H1 (cell line): ENCODE measurements around the gene ZWILCH. TPM values are rescaled to one million over a fixed set of nuclear protein-coding genes. Genes with fewer than 3 reads are reported as not detected.

Experiments used
- GTF2F1 ChIP-seq: IDR thresholded peaks from 2 replicates; pipeline ENCODE4 v1.6.1; 2012; ENCODE audit warnings: low read depth, low read length, improper control_type of control experiment, borderline replicate concordance
- JUN ChIP-seq: IDR thresholded peaks from 2 replicates; pipeline ENCODE4 v1.6.1; 2011; ENCODE audit warnings: low read depth, mild to moderate bottlenecking, improper control_type of control experiment, low read length
- POLR2AphosphoS5 ChIP-seq: IDR thresholded peaks from 2 replicates; pipeline ENCODE4 v1.6.1; 2011; ENCODE audit warnings: low read depth, low read length
- RFX5 ChIP-seq: IDR thresholded peaks from 2 replicates; pipeline ENCODE4 v1.6.1; 2011; ENCODE audit warnings: low read depth, low read length, improper control_type of control experiment, borderline replicate concordance
- RNF2 ChIP-seq: fragments of 200-900, 300-1000 bp; sonication (generic); IDR thresholded peaks from 2 replicates; pipeline ENCODE4 v1.7.1; 2016; ENCODE audit warnings: borderline replicate concordance, low read depth, mild to moderate bottlenecking, antibody characterized with exemption, low read length; ENCODE audit not compliant: poor library complexity, severe bottlenecking; ENCODE audit errors: missing control alignments
- polyA plus RNA-seq, 7 experiments: library from polyadenylated mRNA; depleted of rRNA in 3 of 7; stranded (reverse) in 5 of 7; unstranded in 2 of 7; fragments of >200 nt in 5 of 7; fragments of 200-250 nt in 2 of 7; gene quantifications; 1 replicate in 5 of 7; 2 replicates in 1 of 7; 4 replicates in 1 of 7; pipeline versions ENCODE4 v1.2.1 to v1.2.3, GENCODE V29; 2011 to 2013; ENCODE audit warnings: missing spikeins in 2 of 7, mixed read lengths in 2 of 7
- total RNA-seq: library from RNA; stranded (reverse); fragmentation: NEBNext Ultra II Directional; extraction: Animal tissue kit (Norgen Biotek cat#: 25700); gene quantifications from 2 replicates; pipeline ENCODE4 v1.2.1, GENCODE V29; 2021

ZWILCH gene
- total and polyA plus RNA-seq, 2 of the 8 experiments (the other 6 are each of a cell fraction or from before 2014, with no cell fraction given) = 18.1 to 61.5 TPM

- TF ChIP-seq RNF2 (no peak), JUN (no peak), POLR2AphosphoS5 (no peak), GTF2F1 (no peak), RFX5 (no peak)
These were observed 64.5 kb downstream of the ZWILCH start (continued) for GRCh38 chr15:66569461-66570137.
